Daoy (cell line): ENCODE data around the gene FAM117B. TPM values are rescaled to one million over a fixed set of nuclear protein-coding genes. Genes with fewer than 3 reads are reported as not detected.

Source experiments
- DNase-seq: peaks from one replicate; pipeline ENCODE4 v3.0.0-alpha.2; 2015; ENCODE audit warnings: low read depth
- total RNA-seq: library from RNA; depleted of rRNA; stranded (reverse); fragments of >200 nt; shearing (Covaris generic); gene quantifications from 2 replicates; pipeline ENCODE4 v1.2.3, GENCODE V29; 2014; rRNA removed

FAM117B gene
- total RNA-seq, 1 experiment from 2014 or later: 2.1 TPM

DNA sequence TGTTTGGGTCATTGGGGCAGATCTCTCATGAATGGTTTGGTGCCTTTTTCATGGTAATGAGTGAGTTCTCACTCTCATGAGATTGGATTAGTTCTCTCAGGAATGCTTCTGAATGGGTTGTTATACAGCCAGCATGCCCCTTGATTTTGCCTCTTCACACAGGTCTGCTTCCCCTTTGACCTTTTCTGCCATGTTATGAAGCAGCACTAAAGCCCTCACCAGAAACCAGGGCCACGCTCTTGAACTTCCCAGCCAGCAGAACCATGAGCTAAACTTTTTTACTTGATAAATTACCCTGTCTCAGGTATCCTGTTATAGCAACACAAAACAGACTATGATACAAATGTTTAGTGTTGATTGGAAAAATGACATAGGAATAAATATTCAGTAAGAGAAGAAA lies 179.5 kb downstream of the FAM117B start:
- DNase-seq: no peak

DNA sequence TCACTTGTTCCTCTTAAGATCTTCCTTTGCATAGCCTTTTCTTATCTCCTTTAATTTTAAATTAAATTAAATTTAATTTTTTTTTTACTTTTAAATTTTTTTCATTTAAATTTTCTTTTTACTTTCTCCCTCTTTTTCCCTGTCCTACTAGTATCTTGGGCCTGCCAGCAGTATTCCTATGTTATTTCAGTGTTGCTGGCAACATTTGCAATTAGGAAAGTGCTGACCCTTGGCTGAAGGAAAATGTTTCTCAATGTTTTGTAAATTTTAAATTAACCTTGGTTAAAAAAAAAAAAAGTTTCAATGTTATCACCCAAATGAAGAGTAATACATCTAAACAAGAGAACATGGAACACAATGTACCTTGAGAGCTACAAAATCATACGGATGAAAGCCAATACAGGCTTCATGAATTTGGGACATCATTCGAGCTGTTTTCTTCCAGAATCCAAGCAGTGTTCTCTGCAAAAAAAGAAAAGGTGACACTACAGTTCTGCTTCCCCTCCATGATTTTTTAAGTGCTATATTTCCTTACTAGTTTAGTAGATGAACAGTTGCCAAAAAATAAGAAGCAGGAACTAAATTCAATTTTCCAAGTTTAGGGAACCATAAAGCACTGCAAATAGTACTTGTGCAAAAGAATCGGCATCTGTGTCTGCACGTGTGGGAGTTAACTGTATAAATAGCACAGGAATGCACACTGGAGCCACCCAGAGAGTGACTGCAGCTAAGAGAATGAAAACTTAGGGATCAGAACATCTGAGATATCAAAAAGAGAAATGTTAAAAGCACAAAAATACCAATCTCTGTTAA lies 181.0 kb downstream of the FAM117B start:
- no peak for DNase-seq

DNA sequence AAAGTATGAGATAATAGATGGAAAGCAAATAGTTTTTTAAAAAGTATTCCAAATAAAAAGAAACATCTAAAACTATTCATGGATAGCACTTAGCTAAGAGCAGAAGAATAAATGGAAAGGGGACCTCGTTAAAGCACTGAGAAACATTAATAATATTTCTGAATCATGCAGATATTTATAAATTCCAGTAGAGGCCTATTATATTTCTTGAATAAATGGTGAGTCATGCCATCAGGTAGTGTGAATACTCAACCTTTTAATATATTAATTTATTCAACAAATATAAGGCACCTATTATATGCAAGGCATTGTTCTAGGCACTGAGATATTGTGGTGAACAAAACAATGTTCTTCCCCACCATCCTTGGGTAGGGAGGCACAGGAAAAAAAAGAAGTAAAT lies 183.0 kb downstream of the FAM117B start:
- no peak for DNase-seq

- no peak for DNase-seq
Measured at GRCh38 chr2:202818321-202818720, 183.6 kb downstream of the FAM117B start.

Other genes starting within 250 kb of the FAM117B start
- 0.36 and 0.74 TPM in 2 replicates for gene ICA1L, start 236.8 kb downstream of the FAM117B start, total RNA-seq